Urinary bladder (tissue), 4 donors: ENCODE measurements around the gene TNFRSF11A. TPM values are rescaled to one million over a fixed set of nuclear protein-coding genes. Genes with fewer than 3 reads are reported as not detected.

Experiments used
- DNase-seq: peaks from one replicate; pipeline ENCODE4 v3.0.0-alpha.2; 2015; ENCODE audit errors: extremely low spot score
- H3K27ac ChIP-seq: one replicate; pipeline ENCODE4 v1.5.1; 2013; ENCODE audit warnings: low read depth, mild to moderate bottlenecking, moderate library complexity
- H3K36me3 ChIP-seq: one replicate; pipeline ENCODE4 v1.6.1; 2013; ENCODE audit warnings: mild to moderate bottlenecking, moderate library complexity; ENCODE audit not compliant: insufficient read depth
- H3K4me1 ChIP-seq: one replicate; pipeline ENCODE4 v1.6.1; 2013; ENCODE audit warnings: mild to moderate bottlenecking, moderate library complexity; ENCODE audit not compliant: insufficient read depth
- H3K4me3 ChIP-seq: one replicate; pipeline ENCODE4 v1.5.1; 2013; ENCODE audit warnings: low read depth, low read length
- whole genome bisulfite sequencing: extraction: QIAGEN DNeasy Blood & Tissue Kit; methylation state at CpG from one replicate; pipeline ENCODE4 v1.1.7; 2013; 5-methylcytosine and 5-hydroxymethylcytosine counted together
- polyA plus RNA-seq: library from polyadenylated mRNA; stranded (reverse); fragments of 200-250 nt; gene quantifications from one replicate; pipeline ENCODE4 v1.2.3, GENCODE V29; 2013
- total RNA-seq: library from RNA; depleted of rRNA; stranded (reverse); fragments of >200 nt; gene quantifications from one replicate; pipeline ENCODE4 v1.2.3, GENCODE V29; 2014
- donor health status: healthy with polysubstance abuse.
- donor health status: healthy.

TNFRSF11A gene
- total and polyA plus RNA-seq, 2 donors, result 1.6 to 11.1 TPM

GRCh38 chr18:62404881-62405280 lies 79.8 kb downstream of the TNFRSF11A start:
- DNase-seq, result no peak
- no peak overlapping the region for H3K4me3 ChIP-seq
- H3K36me3 ChIP-seq, result no peaks in the 10 kb centered on the region
- no peaks in the 10 kb centered on the region for H3K4me1 ChIP-seq
- no peak overlapping the region for H3K27ac ChIP-seq
- WGBS, result 97% methylated on average over 3 of the region's 3 CpGs

GRCh38 chr18:62407660-62408059 lies 82.5 kb downstream of the TNFRSF11A start:
- 83% methylated on average over 10 of the region's 10 CpGs for WGBS

GRCh38 chr18:62409821-62410220 lies 84.7 kb downstream of the TNFRSF11A start:
- H3K36me3 ChIP-seq, result no peaks in the 10 kb centered on the region
- H3K4me1 ChIP-seq, result no peaks in the 10 kb centered on the region
- no peak overlapping the region for H3K4me3 ChIP-seq
- DNase-seq, result no peak
- 89% methylated on average over 5 of the region's 5 CpGs for WGBS
- no peak overlapping the region for H3K27ac ChIP-seq

More at GRCh38 chr18:62407660-62408059, 82.5 kb downstream of the TNFRSF11A start:
- Histone ChIP-seq H3K4me3 (no peak overlapping the region), H3K27ac (no peak overlapping the region), H3K4me1 (no peaks in the 10 kb centered on the region), H3K36me3 (no peaks in the 10 kb centered on the region)
- DNase-seq, result no peak

GRCh38 chr18:62412231-62412979 lies 87.3 kb downstream of the TNFRSF11A start:
- Histone ChIP-seq H3K4me3 (no peak overlapping the region), H3K4me1 (no peaks in the 10 kb centered on the region), H3K27ac (no peak overlapping the region), H3K36me3 (no peaks in the 10 kb centered on the region)
- 79% methylated on average over 5 of the region's 5 CpGs for WGBS
- no peak for DNase-seq

DNA sequence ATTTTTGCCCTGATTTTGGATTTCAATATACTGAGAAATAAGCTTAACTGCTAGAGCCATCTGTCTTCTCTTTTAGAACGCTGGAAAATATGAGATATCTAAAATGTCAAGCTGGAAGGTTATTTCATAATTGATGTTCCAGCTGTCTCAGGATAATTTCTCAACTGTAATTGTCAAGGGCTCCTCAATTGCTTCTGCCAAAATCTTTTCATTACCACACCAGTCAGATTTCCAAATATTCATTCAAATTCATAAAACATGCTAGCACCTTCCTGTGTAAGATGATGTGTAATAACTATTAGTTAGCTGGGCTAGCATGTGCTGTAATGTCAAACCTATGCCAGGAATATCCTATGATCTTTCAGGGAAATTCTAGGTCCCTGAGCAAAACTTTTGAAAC lies 88.1 kb downstream of the TNFRSF11A start:
- 36% methylated on average over 1 of the region's 1 CpG for WGBS
- Histone ChIP-seq H3K36me3 (no peaks in the 10 kb centered on the region), H3K4me1 (no peaks in the 10 kb centered on the region), H3K27ac (no peak overlapping the region), H3K4me3 (no peak overlapping the region)
- no peak for DNase-seq

GRCh38 chr18:62418258-62418657 lies 93.1 kb downstream of the TNFRSF11A start:
- 86% methylated on average over 1 of the region's 1 CpG for WGBS
- H3K27ac ChIP-seq, result no peak overlapping the region

DNA sequence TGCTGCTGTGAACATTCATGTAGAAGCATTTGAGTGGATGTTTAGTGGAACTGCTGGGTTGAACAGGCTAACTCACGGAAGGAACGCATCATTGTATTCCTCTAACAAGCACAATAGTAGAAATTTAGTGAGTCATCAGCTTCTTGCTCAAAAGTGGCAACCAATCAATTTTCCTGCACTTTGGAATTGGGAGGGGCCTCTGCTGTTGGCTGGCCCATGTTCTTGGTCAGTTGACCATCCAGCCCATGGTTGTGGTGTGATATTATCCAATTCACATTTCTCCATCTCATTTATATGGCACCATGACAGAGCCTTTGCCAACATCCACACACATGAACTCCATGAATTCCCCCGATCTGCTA lies 95.0 kb downstream of the TNFRSF11A start:
- DNase-seq, result no peak
- Histone ChIP-seq H3K27ac (no peak overlapping the region), H3K4me1 (no peaks in the 10 kb centered on the region), H3K4me3 (no peak overlapping the region), H3K36me3 (no peaks in the 10 kb centered on the region)
- 72% methylated on average over 3 of the region's 3 CpGs for WGBS

More at GRCh38 chr18:62418258-62418657, 93.1 kb downstream of the TNFRSF11A start:
- Histone ChIP-seq H3K36me3 (no peaks in the 10 kb centered on the region), H3K4me1 (no peaks in the 10 kb centered on the region), H3K4me3 (no peak overlapping the region)
- DNase-seq, result no peak

- no peak overlapping the region for H3K4me3 ChIP-seq
- peak; percentile 45 for DNase-seq
- H3K36me3 ChIP-seq, result no peaks in the 10 kb centered on the region
- 11% methylated on average over 9 of the region's 9 CpGs for WGBS
- H3K4me1 ChIP-seq, result no peaks in the 10 kb centered on the region
- H3K27ac ChIP-seq, result peak overlapping the region; percentile 74
Observed at GRCh38 chr18:62420513-62421209, 95.6 kb downstream of the TNFRSF11A start.

DNA sequence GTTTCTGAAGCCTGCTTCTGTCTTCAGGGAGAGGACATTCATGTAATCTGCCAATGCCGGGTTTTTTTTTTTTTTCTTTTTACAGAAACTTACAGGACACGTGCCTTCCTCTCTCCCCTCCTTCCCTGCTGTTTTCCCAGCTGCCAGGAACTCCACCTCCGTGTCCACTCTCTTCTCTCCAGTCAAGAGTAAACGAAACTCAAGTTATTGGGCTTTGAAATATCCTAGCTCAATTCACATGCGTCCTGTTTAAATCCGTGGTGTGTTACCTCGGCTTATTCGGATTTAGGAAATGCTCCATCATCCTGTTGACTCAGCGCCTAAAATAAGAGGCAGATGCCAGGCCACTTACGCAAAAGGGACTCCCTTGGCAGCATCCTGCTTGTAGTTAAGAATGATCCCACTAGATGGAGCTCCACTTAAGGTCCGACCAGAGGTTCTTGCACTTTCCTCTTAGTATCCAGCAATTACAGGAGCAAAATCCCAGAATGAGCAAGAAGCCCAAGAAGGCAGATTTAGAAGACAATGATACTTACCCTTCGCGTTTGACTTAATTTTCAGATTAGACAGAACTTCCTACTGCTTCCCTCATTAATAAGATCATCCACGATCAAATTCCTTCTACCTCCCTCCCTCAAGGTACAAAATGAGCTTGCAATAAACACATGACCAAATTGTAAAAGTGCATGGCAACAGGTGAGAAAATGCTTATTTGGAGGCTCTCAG lies 100.5 kb downstream of the TNFRSF11A start:
- Histone ChIP-seq H3K4me3 (no peak overlapping the region), H3K36me3 (no peaks in the 10 kb centered on the region), H3K4me1 (no peaks in the 10 kb centered on the region), H3K27ac (peak overlapping the region; percentile 52)
- 5% methylated on average over 14 of the region's 14 CpGs for WGBS
- DNase-seq, result peak; percentile 87

- Histone ChIP-seq H3K27ac (no peak overlapping the region), H3K4me1 (no peaks in the 10 kb centered on the region), H3K4me3 (no peak overlapping the region), H3K36me3 (no peaks in the 10 kb centered on the region)
- WGBS, result 50% methylated on average over 3 of the region's 3 CpGs
- DNase-seq, result no peak
Observed at GRCh38 chr18:62426191-62426488, 101.0 kb downstream of the TNFRSF11A start.

DNA sequence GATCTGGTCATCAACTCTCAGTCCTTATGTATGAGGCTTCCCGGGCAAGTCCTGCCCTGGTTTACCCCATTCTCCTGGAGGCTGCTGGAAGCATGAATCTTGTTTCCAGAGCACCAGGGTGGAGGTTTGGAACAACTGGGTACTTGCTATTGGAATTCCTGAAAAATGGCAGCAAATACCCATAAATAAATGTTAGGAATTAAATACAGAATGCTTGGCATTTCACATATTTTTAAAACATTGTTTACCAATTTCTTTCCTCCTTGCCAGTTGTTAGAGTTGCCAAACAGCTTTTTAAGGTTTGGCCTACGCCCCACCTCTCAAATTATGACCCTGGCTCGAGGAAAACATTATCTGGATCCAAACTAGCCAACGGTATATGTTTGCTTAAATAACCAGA lies 107.1 kb downstream of the TNFRSF11A start:
- H3K27ac ChIP-seq, result no peak overlapping the region
- WGBS, result 84% methylated on average over 4 of the region's 4 CpGs
- DNase-seq, result no peak
- H3K4me1 ChIP-seq, result no peaks in the 10 kb centered on the region
- no peaks in the 10 kb centered on the region for H3K36me3 ChIP-seq
- H3K4me3 ChIP-seq, result no peak overlapping the region

GRCh38 chr18:62434798-62435197 lies 109.7 kb downstream of the TNFRSF11A start:
- Histone ChIP-seq H3K36me3 (no peaks in the 10 kb centered on the region), H3K4me1 (no peaks in the 10 kb centered on the region), H3K27ac (no peak overlapping the region), H3K4me3 (no peak overlapping the region)
- no peak for DNase-seq
- 37% methylated on average over 4 of the region's 4 CpGs for WGBS

DNA sequence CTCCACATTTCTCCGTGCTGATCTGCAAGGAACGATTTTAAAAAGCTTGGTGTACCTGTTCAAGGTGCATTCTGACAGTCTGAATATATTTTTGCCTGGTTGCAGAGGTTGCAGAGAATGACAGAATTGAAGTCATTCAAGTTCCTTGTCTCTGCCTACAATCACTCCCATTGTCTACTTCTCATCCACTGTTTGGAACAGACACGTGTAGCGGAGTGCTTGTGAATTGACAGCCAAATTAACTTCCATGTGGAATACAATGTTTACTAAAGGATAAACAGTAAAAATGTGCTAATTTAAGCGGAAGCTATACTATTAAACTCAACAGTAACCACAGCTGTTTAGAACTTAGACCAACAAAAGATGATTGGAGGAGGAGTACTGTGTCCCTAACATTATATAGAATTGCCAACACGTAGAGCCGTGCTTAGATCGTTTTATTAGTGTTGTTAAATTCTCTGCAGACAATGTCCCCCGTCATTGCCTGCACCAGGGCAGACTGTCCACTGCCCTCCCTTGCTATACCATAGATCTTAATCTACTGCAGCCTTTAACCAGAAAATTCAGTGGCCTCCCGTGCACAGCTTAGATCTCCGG lies 110.4 kb downstream of the TNFRSF11A start:
- Histone ChIP-seq H3K27ac (no peak overlapping the region), H3K4me3 (no peak overlapping the region), H3K36me3 (no peaks in the 10 kb centered on the region), H3K4me1 (no peaks in the 10 kb centered on the region)
- WGBS, result 57% methylated on average over 11 of the region's 11 CpGs
- no peak for DNase-seq
